ENCODE measurements around the gene DUSP10.

Gene DUSP10

DNA sequence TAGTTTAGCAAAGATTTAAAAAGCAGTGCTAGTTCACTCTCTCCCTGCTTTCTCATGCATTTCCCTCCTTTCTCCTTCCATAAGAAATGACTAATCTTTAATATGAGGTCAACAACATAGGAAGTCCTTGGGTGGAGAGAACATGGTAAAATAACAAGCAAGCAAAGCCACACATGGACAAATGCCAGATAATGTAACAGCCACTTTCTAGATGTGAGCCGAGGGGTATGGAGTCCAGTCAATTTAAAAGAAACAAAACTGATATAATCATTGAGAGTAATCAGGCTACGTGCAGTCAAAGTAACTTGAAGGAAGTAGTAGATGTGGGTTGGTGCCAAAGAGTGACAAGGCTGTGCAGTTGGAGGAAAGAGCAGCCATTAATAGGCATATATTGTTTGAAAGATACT is 69.6 kb downstream of the DUSP10 start:
- FAIRE-seq (peak; percentile 23), DNase-seq (ENCODE audit: insufficient read length, low spot score) (peak; percentile 11)
- no peak for TF ChIP-seq POLR2A (IDR thresholded peaks at IDR 0.05; ENCODE audit: low read depth, low read length)

- no peak for TF ChIP-seq POLR2A (IDR thresholded peaks at IDR 0.05; ENCODE audit: low read depth, low read length)
- DNase-seq (ENCODE audit: insufficient read length, low spot score): no peak
- no peak for FAIRE-seq
These were observed 71.8 kb downstream of the DUSP10 start for GRCh38 chr1:221670081-221670480.

DNA sequence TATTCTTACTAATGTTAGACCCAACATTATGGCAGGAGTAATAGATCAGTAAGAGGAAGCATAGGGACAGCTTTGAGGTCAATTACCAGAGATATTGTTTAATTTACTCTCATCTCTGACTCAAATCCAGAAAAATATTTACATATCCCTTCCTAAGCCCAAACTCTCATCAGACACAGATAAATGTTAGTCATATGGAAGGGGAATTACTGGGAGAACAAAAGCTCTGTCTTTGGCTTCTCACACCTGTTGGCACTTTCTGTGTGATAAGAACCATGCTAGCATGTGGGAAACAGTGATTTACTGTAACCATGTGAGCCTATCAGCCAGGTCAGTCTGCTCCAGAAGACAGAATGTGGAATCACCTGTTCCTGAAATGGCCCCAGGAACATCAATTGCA is 72.4 kb downstream of the DUSP10 start:
- DNase-seq (ENCODE audit: insufficient read length, low spot score) (no peak), FAIRE-seq (no peak)
- no peak for TF ChIP-seq POLR2A (IDR thresholded peaks at IDR 0.05; ENCODE audit: low read depth, low read length)

DNA sequence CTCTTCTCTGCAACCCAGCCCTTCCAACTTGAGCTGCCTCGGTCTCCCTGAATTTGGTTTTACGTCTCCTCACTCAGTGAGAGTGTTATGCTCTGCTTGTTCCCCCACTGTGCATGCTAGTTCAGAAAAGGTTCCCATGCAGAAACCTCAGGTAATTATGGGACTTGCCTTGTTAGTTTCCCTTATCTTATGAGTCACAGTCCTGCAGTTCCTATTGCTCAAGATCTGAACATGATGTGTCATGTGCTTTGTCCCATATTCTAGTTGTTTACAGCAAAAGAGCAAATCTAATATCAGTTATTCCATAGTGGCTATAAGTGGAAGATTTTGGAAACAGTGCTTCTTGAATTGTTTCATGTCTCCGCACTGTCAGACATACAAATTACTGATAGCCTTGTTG is 74.4 kb downstream of the DUSP10 start:
- FAIRE-seq (peak; percentile 96), DNase-seq (ENCODE audit: insufficient read length, low spot score) (no peak)
- TF ChIP-seq POLR2A (IDR thresholded peaks at IDR 0.05; ENCODE audit: low read depth, low read length): no peak

GRCh38 chr1:221664253-221664652 is 77.6 kb downstream of the DUSP10 start:
- TF ChIP-seq POLR2A (IDR thresholded peaks at IDR 0.05; ENCODE audit: low read depth, low read length): no peak
- FAIRE-seq: no peak
- no peak for DNase-seq (ENCODE audit: insufficient read length, low spot score)

DNA sequence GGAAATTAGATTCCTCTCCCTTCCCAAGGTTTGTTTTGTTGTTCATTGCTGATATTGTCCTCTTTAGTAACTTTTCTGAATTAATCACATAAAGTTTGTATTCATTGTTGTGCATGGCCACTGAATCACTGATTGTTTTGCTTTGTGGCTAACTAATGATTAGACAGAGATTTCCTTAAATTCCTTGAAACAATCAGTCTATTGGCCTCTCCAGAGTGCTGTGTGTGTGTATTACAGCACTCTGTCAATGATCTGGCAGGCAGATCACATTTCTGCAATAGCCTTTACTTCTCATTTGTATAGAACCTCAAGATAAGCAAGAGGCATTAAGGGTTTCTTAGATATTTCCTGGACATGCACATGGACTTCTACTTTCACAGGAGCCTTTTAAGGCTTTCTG is 78.6 kb downstream of the DUSP10 start:
- no peak for DNase-seq (ENCODE audit: insufficient read length, low spot score)
- no peak for FAIRE-seq
- no peak for TF ChIP-seq POLR2A (IDR thresholded peaks at IDR 0.05; ENCODE audit: low read depth, low read length)

GRCh38 chr1:221655766-221656305 is 86.1 kb downstream of the DUSP10 start:
- DNase-seq (ENCODE audit: insufficient read length, low spot score): no peak
- FAIRE-seq: no peak
- TF ChIP-seq POLR2A (IDR thresholded peaks at IDR 0.05; ENCODE audit: low read depth, low read length): no peak
